ENCODE results near the gene FGFRL1. TPM values are rescaled to one million over a fixed set of nuclear protein-coding genes. Genes with fewer than 3 reads are reported as not detected.

FGFRL1 gene, protein sequence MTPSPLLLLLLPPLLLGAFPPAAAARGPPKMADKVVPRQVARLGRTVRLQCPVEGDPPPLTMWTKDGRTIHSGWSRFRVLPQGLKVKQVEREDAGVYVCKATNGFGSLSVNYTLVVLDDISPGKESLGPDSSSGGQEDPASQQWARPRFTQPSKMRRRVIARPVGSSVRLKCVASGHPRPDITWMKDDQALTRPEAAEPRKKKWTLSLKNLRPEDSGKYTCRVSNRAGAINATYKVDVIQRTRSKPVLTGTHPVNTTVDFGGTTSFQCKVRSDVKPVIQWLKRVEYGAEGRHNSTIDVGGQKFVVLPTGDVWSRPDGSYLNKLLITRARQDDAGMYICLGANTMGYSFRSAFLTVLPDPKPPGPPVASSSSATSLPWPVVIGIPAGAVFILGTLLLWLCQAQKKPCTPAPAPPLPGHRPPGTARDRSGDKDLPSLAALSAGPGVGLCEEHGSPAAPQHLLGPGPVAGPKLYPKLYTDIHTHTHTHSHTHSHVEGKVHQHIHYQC
- total RNA-seq, result 5.5 TPM

DNA sequence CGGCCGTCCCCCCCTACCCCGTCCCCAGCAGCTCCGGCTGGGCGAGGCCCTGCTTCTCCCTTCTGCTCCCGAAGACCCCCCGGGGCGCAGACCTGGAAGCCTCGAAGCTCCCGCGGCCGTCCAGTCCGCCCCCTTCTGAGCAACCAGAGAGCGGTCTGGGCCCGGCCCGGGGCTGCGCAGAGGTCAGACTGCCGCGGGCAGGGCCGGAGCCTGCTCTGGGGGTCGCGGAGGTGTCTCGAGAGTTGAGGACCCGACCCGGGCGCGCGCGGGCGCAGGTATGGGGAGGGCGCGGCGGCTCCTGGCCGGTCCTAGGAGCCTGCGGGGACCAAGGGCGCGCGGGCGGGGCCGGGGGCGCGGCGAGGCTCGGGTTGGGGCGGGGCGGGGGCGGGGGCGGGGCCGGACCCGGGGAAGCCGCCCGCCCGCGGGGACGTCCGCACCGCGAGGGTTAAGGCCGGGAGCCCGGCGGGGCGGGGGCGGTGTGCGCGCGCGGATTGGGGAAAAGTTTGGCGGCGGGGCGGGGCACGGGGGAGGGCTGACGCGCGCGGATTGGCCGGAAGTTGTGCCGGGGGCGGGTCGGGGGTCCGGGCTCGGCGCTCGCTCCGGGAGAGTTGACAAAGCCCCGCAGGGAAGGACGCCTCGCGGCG, at the start of gene FGFRL1:
Gene FGFRL1 (plus strand): TSS at position 605 of the 644 bp plus-strand sequence. CDS start 860 bp downstream, outside the sequence.

DNA sequence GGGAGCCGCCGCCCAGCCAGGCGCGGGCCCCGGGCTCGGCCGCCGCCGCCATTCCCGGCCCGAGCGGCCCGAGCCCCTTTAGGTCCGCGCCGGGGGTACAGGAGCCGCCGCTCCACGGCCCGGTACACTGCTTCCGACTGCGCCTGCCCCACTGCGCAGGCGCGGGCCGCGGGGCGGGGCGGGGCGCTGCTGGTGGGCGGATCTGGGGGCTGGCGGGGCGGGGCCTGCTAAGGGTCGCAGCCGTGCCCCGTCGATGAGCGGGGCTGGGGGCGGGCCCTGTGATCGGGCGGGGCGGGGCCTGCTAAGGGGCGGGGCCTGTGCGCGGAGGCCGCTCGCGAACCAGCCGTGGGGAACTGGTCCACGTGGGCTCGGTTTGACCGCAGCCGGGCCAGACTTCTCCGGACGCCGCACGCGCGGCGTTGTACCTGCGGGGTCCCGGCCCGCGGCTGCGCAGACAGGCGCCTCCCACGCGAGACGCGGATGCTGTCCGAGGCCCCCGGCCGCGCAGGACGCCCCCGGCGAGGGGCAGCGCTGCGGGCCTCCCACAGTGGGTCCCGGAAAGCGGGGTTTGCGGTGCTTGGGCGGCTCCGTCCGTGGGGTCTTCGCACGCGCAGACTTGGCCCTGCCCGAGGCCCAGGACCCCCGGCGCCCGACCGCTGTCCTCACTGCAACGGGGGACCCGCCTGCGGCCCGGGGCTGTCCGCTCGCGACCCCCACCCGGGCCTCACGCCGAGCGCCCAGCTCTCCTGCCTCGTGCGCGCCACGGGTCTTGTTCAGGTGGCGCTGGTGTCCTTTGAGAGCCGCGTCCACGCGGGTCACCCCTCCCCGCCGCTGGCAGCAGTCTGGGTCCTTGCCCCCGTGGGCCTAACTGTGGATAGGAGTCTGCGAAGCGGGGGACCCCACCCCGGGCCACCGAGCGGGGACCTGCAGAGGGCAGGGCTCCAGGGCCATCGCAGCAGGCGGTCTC, 37.7 kb upstream of the FGFRL1 start, which contains the start of gene DGKQ:
Gene DGKQ (minus strand): TSS at position 139 of the 967 bp plus-strand sequence. CDS start 87 bp downstream, at position 52.

DNA sequence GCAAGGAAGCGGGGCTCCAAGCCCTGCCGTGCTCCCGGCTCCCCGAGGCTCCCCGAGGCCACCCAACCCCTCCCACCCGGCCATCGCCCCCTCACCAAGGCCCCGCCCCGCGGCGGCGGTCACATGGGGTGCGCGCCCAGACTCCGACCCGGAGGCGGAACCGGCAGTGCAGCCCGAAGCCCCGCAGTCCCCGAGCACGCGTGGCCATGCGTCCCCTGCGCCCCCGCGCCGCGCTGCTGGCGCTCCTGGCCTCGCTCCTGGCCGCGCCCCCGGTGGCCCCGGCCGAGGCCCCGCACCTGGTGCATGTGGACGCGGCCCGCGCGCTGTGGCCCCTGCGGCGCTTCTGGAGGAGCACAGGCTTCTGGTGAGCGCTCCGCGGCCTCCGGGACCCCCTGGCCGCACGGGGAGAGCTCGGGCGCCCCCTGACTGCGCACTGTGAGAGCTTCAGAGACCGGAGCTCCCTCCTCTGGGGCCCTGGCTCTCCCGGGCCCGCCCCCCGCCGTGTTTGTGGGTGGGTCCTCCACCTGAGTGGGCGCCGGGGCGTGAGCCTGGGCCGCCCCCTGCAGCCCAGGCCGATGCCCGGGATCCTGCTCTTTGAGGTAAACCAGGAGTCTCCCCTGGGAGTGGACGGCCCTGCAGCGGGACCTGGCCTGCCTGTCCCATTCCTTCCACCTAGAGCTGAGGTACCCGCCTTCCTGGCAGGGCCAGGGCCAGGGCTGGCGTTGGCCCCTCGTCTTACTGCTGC, 24.4 kb upstream of the FGFRL1 start, which contains the start of gene IDUA:
Gene IDUA (plus strand): TSS at position 166 of the 745 bp plus-strand sequence. CDS start 41 bp downstream, at position 207.

DNA sequence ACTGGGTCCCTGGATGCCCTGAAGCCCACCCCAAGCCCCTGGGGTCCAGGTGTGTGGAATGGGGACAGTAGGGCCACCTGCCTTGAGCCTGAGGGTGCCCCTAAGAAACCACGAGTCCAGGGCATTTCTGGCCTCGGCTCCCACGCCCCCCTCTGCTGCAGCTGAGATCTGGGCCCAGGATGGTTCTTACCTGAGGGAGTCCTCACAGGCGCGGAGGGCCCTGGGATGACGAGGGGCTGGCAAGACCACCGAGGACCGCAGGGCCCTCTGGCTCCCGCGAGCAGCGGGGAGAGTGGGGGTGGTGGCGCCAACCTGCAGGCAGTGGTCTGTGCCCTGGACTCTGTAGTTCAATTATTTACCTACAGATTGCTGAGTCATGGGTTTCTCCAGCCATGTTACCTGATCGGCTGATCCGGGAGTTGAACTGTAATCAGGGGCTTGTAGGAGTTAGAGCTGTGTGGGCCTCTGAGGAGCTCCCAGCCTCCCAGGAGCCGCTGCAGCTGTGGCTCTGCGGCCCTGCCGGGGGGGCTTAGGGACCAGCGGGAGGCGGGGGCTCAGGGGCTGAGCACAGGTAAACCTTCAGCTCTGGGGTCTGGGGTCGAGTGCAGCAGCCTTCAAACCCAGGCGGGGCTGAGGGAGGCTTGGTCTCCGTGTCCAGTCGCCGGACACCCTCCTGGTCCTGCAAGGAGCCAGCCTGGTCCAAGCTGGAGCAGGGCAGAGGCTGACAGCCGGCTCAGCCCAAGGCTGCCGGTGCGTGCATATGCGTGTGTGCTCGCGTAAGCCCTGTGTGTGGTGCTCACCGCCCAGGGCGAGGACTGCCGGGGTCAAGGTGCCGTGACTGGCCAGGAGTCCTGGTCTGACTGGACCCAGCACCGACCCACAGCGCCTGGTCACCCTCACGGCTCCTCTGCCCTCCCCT, 18.1 kb upstream of the FGFRL1 start, which contains the start of gene SLC26A1:
Gene SLC26A1 (minus strand): TSS at position 294 of the 919 bp plus-strand sequence. CDS start 1,701 bp downstream, outside the sequence.

Other genes with a start within 250 kb of the FGFRL1 start
- gene CPLX1, start 185.5 kb upstream of the FGFRL1 start, total RNA-seq, result 3.5 TPM
- 46.8 TPM for gene GAK, start 79.3 kb upstream of the FGFRL1 start, total RNA-seq
- gene TMEM175, start 79.2 kb upstream of the FGFRL1 start, total RNA-seq, result 26.1 TPM
- 10.4 TPM for gene DGKQ, start 38.1 kb upstream of the FGFRL1 start, total RNA-seq
- 7.8 TPM for gene IDUA, start 24.6 kb upstream of the FGFRL1 start, total RNA-seq
- gene SLC26A1, start 18.2 kb upstream of the FGFRL1 start, total RNA-seq, result 1.8 TPM
- gene RNF212, start 101.9 kb downstream of the FGFRL1 start, total RNA-seq, result 3.5 TPM
- 5.1 TPM for gene SPON2, start 161.0 kb downstream of the FGFRL1 start, total RNA-seq
- 182 TPM for gene CTBP1, start 237.5 kb downstream of the FGFRL1 start, total RNA-seq